Nephron (organoid): ENCODE measurements around the gene CISD1.

Experiments
- H3K27ac Mint-ChIP-seq, 3 experiments: 2 replicates each; pipeline ENCODE4 v1.8.0; 2020; ENCODE audit warnings: mixed read lengths in 3 of 3, mild to moderate bottlenecking in 2 of 3, moderate library complexity in 1 of 3
- H3K27me3 Mint-ChIP-seq: 2 replicates; pipeline ENCODE4 v1.8.0; 2021; ENCODE audit warnings: low read depth, mild to moderate bottlenecking, moderate library complexity, mixed read lengths
- H3K36me3 Mint-ChIP-seq: 2 replicates; pipeline ENCODE4 v1.8.0; 2020; ENCODE audit warnings: low read depth, mixed read lengths
- H3K4me1 Mint-ChIP-seq: 2 replicates; pipeline ENCODE4 v1.8.0; 2020; ENCODE audit warnings: mixed read lengths
- H3K4me3 Mint-ChIP-seq, 3 experiments: 2 replicates each; pipeline ENCODE4 v1.8.0; 2020; ENCODE audit warnings: mild to moderate bottlenecking in 3 of 3, mixed read lengths in 3 of 3, moderate library complexity in 2 of 3
- H3K9me3 Mint-ChIP-seq: 2 replicates; pipeline ENCODE4 v1.8.0; 2020; ENCODE audit warnings: mixed read lengths
- TF ChIP-seq, protein P1 (sequence below), 3 experiments: fragments of 200-600 bp; sonication (generic); IDR thresholded peaks; one replicate each; pipeline ENCODE4 v1.5.0; 2021; ENCODE audit warnings: antibody characterized with exemption in 3 of 3; ENCODE audit not compliant: unreplicated experiment in 3 of 3

The CISD1 gene

DNA sequence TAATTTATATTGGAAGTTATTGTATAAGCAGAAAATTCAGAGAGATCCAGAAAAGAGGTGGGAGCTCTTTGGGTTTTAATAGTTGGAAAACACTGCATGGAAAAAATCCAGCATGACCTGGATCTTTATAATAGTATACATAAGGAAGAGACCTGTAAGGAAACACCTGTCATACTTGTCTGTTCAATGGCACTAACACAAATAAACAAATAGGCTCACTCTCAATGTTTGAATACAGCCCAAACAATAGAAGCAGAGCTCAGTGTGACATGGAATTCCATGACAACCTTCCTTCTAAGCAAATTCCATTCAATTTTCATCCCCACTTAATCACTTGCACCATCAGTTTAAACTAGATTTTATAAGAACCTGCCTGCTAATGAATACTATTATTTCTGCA is 31.7 kb downstream of the CISD1 start:
- Mint-ChIP-seq H3K4me3 (no peak overlapping the region), H3K9me3 (no peaks in the 10 kb centered on the region), H3K27me3 (no peaks in the 10 kb centered on the region), H3K4me1 (no peaks in the 10 kb centered on the region), H3K27ac (no peak overlapping the region), H3K36me3 (no peaks in the 10 kb centered on the region)
- TF ChIP-seq, protein P1, sequence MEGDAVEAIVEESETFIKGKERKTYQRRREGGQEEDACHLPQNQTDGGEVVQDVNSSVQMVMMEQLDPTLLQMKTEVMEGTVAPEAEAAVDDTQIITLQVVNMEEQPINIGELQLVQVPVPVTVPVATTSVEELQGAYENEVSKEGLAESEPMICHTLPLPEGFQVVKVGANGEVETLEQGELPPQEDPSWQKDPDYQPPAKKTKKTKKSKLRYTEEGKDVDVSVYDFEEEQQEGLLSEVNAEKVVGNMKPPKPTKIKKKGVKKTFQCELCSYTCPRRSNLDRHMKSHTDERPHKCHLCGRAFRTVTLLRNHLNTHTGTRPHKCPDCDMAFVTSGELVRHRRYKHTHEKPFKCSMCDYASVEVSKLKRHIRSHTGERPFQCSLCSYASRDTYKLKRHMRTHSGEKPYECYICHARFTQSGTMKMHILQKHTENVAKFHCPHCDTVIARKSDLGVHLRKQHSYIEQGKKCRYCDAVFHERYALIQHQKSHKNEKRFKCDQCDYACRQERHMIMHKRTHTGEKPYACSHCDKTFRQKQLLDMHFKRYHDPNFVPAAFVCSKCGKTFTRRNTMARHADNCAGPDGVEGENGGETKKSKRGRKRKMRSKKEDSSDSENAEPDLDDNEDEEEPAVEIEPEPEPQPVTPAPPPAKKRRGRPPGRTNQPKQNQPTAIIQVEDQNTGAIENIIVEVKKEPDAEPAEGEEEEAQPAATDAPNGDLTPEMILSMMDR (IDR thresholded peaks at IDR 0.05; ENCODE audit: unreplicated experiment in 3 of 3) = no peak

DNA sequence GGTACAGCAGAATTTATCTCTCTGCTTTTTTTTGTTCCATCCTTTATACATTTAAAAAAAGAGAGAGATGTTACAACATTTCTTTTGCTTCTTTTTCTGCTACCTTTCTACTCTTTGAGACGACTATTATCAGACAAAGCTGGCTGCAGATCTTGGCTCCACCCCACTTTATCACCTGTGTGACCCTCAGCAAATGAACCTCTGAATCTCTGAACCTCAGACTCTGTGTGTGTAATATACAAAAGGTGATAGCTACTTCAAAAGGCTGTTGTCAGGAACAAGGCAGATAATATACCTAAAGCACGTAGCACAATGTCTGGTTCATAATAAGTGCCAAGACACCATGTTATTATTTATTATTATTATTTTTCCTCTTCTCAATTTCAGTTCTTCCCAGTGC is 33.3 kb downstream of the CISD1 start:
- Mint-ChIP-seq H3K9me3 (no peaks in the 10 kb centered on the region), H3K27me3 (no peaks in the 10 kb centered on the region), H3K27ac (no peak overlapping the region), H3K36me3 (no peaks in the 10 kb centered on the region), H3K4me3 (no peak overlapping the region), H3K4me1 (no peaks in the 10 kb centered on the region)
- TF ChIP-seq, protein P1 (IDR thresholded peaks at IDR 0.05; ENCODE audit: unreplicated experiment in 3 of 3) = no peak

DNA sequence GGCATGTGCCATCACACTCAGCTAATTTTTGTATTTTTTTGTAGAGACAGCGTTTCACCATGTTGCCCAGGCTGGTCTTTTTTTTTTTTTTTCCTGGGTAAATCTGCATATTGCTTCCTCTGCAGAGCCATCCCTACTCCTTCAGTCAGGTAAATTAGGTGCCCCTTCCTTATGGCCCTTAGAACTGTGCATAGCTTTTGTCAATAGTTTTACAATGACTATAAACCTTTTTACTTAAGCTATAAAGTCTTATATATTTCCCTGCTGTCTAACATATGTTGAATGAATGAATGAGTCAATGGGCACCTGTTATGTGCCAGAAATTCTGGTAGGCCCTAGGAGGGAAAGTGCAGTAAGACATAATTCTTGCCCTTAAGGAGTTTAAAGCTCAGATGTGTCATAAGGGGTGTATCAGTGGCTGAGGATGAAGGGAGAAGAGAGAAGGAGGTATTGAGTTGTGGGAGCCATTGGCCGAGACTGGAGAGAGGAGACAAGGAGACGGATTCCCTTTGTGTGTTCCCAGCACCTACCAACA is 35.2 kb downstream of the CISD1 start:
- Mint-ChIP-seq H3K4me1 (no peaks in the 10 kb centered on the region), H3K36me3 (no peaks in the 10 kb centered on the region), H3K27ac (no peak overlapping the region), H3K27me3 (no peaks in the 10 kb centered on the region), H3K4me3 (no peak overlapping the region), H3K9me3 (no peaks in the 10 kb centered on the region)
- TF ChIP-seq, protein P1 (IDR thresholded peaks at IDR 0.05; ENCODE audit: unreplicated experiment in 3 of 3) = no peak

DNA sequence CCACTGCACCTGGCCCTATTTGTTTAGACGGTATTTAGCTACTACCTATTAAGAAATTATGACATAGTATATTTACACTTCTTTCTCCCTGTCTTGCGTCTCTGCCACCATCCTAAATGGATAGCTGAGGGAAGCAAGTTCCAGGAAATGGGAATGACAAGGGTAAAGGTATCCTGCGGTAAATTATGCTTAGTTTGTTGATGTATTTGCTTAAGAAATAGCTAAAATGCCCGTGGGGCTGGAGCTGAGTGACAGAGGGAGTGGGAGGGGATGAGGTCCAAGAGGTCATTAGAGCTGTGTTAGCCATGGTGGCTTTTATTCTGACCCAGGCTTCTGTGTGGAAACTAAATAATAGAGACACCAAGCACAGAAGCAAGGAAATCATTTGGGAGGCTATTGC is 36.9 kb downstream of the CISD1 start:
- Mint-ChIP-seq H3K4me1 (no peaks in the 10 kb centered on the region), H3K9me3 (no peaks in the 10 kb centered on the region), H3K27ac (no peak overlapping the region), H3K36me3 (no peaks in the 10 kb centered on the region), H3K4me3 (no peak overlapping the region), H3K27me3 (no peaks in the 10 kb centered on the region)
- TF ChIP-seq, protein P1 (IDR thresholded peaks at IDR 0.05; ENCODE audit: unreplicated experiment in 3 of 3) = no peak

DNA sequence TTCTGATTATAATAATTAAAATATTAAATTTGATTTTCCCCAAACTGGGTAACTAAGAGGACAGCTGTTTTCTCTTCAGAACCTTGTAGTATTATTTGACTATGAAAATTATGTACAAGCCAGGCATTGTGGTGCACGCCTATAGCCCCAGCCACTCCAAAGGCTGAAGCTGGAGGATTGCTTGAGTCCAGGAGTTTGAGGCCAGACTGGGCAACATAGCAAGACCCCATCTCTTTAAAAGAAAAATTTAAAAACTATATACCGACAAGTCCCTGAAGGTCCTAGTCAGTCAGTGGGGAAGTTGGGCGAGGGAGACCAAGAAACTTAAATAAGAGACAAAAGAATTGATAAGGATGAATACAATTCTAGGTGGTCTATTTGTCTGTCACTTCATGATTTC is 38.7 kb downstream of the CISD1 start:
- Mint-ChIP-seq H3K4me3 (no peak overlapping the region), H3K36me3 (no peaks in the 10 kb centered on the region), H3K27me3 (no peaks in the 10 kb centered on the region), H3K27ac (no peak overlapping the region), H3K9me3 (no peaks in the 10 kb centered on the region), H3K4me1 (no peaks in the 10 kb centered on the region)
- TF ChIP-seq, protein P1 (IDR thresholded peaks at IDR 0.05; ENCODE audit: unreplicated experiment in 3 of 3) = no peak

DNA sequence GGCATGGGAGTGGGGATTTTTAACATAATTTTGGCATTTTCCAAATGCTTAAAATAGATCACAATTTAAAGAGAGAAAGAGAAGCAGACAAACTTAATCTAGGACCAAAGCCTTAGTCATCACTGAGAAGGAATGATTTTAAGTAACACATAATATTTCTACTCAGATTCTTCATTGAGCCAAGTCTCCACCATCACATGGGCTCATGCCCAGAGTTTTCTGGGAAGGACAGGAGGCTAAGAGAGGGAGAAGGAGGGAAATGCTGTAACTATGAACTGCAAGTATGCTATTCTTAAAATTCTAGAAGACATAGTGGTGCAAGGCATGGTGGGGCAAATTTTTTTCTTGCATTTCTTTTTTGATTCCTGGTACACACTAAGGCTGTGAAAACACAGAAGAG is 42.1 kb downstream of the CISD1 start:
- Mint-ChIP-seq H3K4me1 (no peaks in the 10 kb centered on the region), H3K27ac (no peak overlapping the region), H3K36me3 (no peaks in the 10 kb centered on the region), H3K9me3 (no peaks in the 10 kb centered on the region), H3K27me3 (no peaks in the 10 kb centered on the region), H3K4me3 (no peak overlapping the region)
- TF ChIP-seq, protein P1 (IDR thresholded peaks at IDR 0.05; ENCODE audit: unreplicated experiment in 3 of 3) = no peak
